DND-41 (cell line): ENCODE results near the gene SLC30A9.

Source experiments
- ATAC-seq: fragments of 200-7000 bp; cut with Tn5 transposase; 3 replicates; pipeline ENCODE4 v1.9.1; 2021; ENCODE audit warnings: low read depth; ENCODE audit not compliant: insufficient read depth
- DNase-seq: peaks from one replicate; pipeline ENCODE4 v3.0.0-alpha.2; 2020
- H2AFZ ChIP-seq: 2 replicates; pipeline ENCODE4 v1.6.0; 2012; ENCODE audit warnings: low read depth, low read length
- H3K27ac ChIP-seq: 2 replicates; pipeline ENCODE4 v1.5.1; 2012; ENCODE audit warnings: low read length, inconsistent platforms
- H3K27me3 ChIP-seq: fragments of 200-600 bp; sonication (generic); 2 replicates; pipeline ENCODE4 v1.6.0; 2012; ENCODE audit warnings: low read length, mild to moderate bottlenecking, inconsistent platforms; ENCODE audit not compliant: insufficient read depth, poor library complexity
- H3K36me3 ChIP-seq: 2 replicates; pipeline ENCODE4 v1.5.1; 2012; ENCODE audit warnings: low read length, inconsistent platforms; ENCODE audit not compliant: insufficient read depth
- H3K4me1 ChIP-seq: 2 replicates; pipeline ENCODE4 v1.5.1; 2012; ENCODE audit warnings: mild to moderate bottlenecking, low read length; ENCODE audit not compliant: insufficient read depth
- H3K4me2 ChIP-seq: 2 replicates; pipeline ENCODE4 v1.6.0; 2012; ENCODE audit warnings: mild to moderate bottlenecking, moderate library complexity, low read length, inconsistent platforms; ENCODE audit not compliant: insufficient read depth
- H3K4me3 ChIP-seq, 2 experiments: fragments of 200-600 bp in 1 of 2; shearing (Covaris generic) in 1 of 2; 2 replicates each; pipeline ENCODE4 v1.5.1; 2012 to 2016; ENCODE audit warnings: inconsistent platforms in 2 of 2, low read length in 2 of 2, mild to moderate bottlenecking in 2 of 2, low read depth in 1 of 2, moderate library complexity in 1 of 2
- H3K79me2 ChIP-seq: 2 replicates; pipeline ENCODE4 v1.6.0; 2012; ENCODE audit warnings: low read length, inconsistent platforms; ENCODE audit not compliant: insufficient read depth
- H3K9ac ChIP-seq: 2 replicates; pipeline ENCODE4 v1.6.0; 2012; ENCODE audit warnings: low read depth, mild to moderate bottlenecking, inconsistent platforms, low read length, moderate library complexity
- H3K9me3 ChIP-seq: 2 replicates; pipeline ENCODE4 v1.5.1; 2012; ENCODE audit warnings: low read length, moderate library complexity, mild to moderate bottlenecking, inconsistent platforms; ENCODE audit not compliant: insufficient read depth, severe bottlenecking
- H4K20me1 ChIP-seq: 2 replicates; pipeline ENCODE4 v1.6.0; 2012; ENCODE audit warnings: low read length; ENCODE audit not compliant: insufficient read depth
- EZH2 ChIP-seq: IDR thresholded peaks from 3 replicates; pipeline ENCODE4 v1.6.1; 2012; ENCODE audit warnings: borderline replicate concordance, low read depth, mild to moderate bottlenecking, moderate library complexity, low read length, inconsistent platforms; ENCODE audit not compliant: severe bottlenecking
- TF ChIP-seq, protein P1 (sequence below): IDR thresholded peaks from 2 replicates; pipeline ENCODE4 v1.5.1; 2012; ENCODE audit warnings: borderline replicate concordance, low read length, moderate library complexity, mild to moderate bottlenecking; ENCODE audit not compliant: poor library complexity, severe bottlenecking; ENCODE audit errors: extremely low read depth

Gene SLC30A9

DNA sequence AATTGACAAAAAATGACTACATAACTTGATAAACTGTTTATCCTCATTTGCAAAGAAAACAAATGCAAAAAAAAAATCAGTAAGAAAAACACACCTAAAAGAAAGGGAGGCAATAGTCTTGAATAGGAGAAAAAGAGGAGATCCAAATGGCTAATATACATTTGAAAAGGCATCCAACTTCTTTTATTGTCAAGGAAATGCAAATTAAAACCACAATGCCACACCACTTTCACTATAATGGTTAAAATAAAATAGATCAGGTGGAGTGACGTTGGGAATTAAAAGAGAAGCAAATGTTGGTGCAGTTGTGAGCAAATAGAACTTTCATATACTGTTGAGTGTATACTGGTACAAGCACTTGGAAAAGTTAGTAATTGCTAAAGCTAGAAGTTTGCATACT is 5.2 kb upstream of the SLC30A9 start:
- H3K4me2 ChIP-seq, result no peak overlapping the region
- H3K4me3 ChIP-seq, result no peak overlapping the region
- no peaks in the 10 kb centered on the region for H3K27me3 ChIP-seq
- no peak for TF ChIP-seq EZH2
- TF ChIP-seq, protein P1, sequence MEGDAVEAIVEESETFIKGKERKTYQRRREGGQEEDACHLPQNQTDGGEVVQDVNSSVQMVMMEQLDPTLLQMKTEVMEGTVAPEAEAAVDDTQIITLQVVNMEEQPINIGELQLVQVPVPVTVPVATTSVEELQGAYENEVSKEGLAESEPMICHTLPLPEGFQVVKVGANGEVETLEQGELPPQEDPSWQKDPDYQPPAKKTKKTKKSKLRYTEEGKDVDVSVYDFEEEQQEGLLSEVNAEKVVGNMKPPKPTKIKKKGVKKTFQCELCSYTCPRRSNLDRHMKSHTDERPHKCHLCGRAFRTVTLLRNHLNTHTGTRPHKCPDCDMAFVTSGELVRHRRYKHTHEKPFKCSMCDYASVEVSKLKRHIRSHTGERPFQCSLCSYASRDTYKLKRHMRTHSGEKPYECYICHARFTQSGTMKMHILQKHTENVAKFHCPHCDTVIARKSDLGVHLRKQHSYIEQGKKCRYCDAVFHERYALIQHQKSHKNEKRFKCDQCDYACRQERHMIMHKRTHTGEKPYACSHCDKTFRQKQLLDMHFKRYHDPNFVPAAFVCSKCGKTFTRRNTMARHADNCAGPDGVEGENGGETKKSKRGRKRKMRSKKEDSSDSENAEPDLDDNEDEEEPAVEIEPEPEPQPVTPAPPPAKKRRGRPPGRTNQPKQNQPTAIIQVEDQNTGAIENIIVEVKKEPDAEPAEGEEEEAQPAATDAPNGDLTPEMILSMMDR, result no peak
- no peak for ATAC-seq
- H3K36me3 ChIP-seq, result no peaks in the 10 kb centered on the region
- no peaks in the 10 kb centered on the region for H3K9me3 ChIP-seq
- peaks cover 17% of the 10 kb centered on the region for H3K4me1 ChIP-seq
- peaks cover 9% of the 10 kb centered on the region; the same call in 1 of the 2 replicates for H3K79me2 ChIP-seq
- H4K20me1 ChIP-seq, result no peaks in the 10 kb centered on the region
- no peak overlapping the region for H3K9ac ChIP-seq
- H3K27ac ChIP-seq, result no peak overlapping the region
- no peak overlapping the region for H2AFZ ChIP-seq
- DNase-seq, result no peak

DNA sequence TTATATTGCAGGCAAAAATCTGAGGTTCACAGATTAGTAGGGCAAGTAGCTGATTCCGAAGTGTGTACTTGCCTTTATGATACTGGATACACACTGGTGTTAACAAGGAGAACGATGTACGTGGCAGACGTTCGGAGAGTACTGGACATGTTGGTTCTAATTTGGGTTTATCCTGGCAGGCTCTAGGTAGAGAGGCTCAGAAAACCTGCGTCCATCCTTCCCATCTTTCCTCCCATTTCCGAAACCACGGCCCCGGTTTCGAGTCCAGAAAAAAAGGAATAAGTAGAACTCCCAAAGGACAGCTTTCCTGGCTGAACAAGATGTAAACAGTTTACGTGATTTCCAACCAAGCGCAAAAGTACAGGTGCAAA is 351 bp upstream of the SLC30A9 start:
- Histone ChIP-seq H4K20me1 (peaks cover 5% of the 10 kb centered on the region; the same call in 1 of the 2 replicates), H3K27me3 (no peaks in the 10 kb centered on the region), H3K9me3 (no peaks in the 10 kb centered on the region), H2AFZ (peak overlapping the region; percentile 93), H3K4me3 (peak overlapping the region; percentile 99 to 100), H3K9ac (peak overlapping the region; percentile 92), H3K27ac (peak overlapping the region; percentile 72), H3K4me1 (peaks cover 39% of the 10 kb centered on the region), H3K36me3 (peaks cover 5% of the 10 kb centered on the region; the same call in 1 of the 2 replicates), H3K4me2 (peak overlapping the region; percentile 92), H3K79me2 (peaks cover 43% of the 10 kb centered on the region)
- peak; percentile 13 for ATAC-seq
- DNase-seq, result no peak
- TF ChIP-seq, protein P1, result no peak
- no peak for TF ChIP-seq EZH2

DNA sequence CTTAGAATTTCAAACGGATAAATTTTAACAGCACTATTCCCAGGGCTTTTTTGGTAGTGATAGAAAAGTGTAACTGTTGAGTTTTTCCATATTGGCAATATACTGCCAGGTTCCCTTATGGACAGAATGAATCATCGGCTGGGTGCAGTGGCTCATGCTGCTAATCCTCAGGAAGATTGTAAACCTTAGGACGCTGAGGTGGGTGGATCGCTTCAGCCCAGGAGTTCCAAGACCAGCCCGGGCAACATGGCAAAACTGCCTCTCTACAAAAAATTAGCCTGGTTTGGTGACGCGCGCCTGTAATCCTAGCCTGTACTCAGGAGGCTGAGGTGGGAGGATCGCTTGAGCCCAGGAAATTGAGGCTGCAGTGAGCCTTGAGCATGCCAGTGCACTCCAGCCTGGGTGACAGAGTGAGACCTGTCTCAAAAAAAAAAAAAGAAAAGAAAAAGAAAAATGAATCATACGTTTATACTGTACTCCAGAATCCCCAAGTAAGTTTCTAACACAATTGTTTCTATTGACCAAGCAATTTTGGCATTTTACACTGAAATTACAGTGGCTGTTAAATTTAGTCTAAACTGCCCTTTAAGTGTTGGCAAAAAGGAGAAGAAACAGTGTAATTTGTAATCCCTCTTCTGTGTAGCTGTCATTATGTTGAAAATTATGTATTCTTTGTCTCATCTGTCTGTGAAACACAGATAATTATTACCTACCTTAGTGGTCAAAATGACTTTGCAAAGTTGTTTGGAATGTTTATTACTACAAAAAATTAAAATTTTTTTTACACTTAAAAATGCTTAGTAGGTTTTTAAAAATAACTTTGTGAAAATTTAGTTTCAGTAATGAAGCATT is 1.8 kb downstream of the SLC30A9 start:
- peak overlapping the region; percentile 92; the same call in 1 of the 2 replicates for H3K9ac ChIP-seq
- peaks cover 5% of the 10 kb centered on the region; the same call in 1 of the 2 replicates for H4K20me1 ChIP-seq
- H3K4me3 ChIP-seq, result peak overlapping the region in 1 of 2 experiments; percentile 100; a peak in 3 of 4 replicates
- no peak for DNase-seq
- peaks cover 57% of the 10 kb centered on the region for H3K79me2 ChIP-seq
- no peaks in the 10 kb centered on the region for H3K27me3 ChIP-seq
- H3K9me3 ChIP-seq, result no peaks in the 10 kb centered on the region
- H3K4me2 ChIP-seq, result peak overlapping the region; percentile 92
- peaks cover 5% of the 10 kb centered on the region; the same call in 1 of the 2 replicates for H3K36me3 ChIP-seq
- no peak overlapping the region for H2AFZ ChIP-seq
- no peak overlapping the region for H3K27ac ChIP-seq
- H3K4me1 ChIP-seq, result peaks cover 39% of the 10 kb centered on the region
- ATAC-seq, result no peak
- TF ChIP-seq, protein P1, result no peak
- no peak for TF ChIP-seq EZH2
